ENCODE measurements around the gene FAM181B. TPM values are rescaled to one million over a fixed set of nuclear protein-coding genes. Genes with fewer than 3 reads are reported as not detected.

Gene FAM181B, protein sequence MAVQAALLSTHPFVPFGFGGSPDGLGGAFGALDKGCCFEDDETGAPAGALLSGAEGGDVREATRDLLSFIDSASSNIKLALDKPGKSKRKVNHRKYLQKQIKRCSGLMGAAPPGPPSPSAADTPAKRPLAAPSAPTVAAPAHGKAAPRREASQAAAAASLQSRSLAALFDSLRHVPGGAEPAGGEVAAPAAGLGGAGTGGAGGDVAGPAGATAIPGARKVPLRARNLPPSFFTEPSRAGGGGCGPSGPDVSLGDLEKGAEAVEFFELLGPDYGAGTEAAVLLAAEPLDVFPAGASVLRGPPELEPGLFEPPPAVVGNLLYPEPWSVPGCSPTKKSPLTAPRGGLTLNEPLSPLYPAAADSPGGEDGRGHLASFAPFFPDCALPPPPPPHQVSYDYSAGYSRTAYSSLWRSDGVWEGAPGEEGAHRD
- not detected for total RNA-seq

DNA sequence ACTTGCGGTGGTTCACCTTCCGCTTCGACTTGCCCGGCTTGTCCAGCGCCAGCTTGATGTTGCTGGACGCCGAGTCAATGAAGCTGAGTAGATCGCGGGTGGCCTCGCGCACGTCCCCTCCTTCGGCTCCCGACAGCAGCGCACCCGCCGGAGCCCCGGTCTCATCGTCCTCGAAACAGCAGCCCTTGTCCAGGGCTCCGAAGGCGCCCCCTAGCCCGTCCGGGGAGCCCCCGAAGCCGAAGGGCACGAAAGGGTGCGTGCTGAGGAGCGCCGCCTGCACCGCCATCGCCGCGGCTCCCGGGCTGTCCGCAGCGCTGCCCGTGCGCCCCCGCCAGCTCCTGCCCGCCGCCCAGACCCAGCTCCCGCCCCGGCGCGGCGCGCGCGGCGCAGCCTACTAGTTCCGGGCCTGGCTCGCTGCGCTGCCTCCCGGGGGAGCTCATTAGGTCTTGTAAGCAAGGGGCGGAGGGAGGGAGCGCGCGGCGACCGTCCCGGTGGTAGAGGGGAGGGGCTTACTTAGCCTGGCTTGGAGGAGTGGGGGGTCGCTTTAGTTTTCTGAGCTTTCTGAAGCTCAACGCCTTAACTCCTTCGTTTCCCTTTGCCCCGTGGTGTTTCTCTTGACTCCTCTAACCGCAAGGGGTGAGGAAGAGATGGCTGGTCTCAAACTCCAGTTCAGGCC lies at the start of gene FAM181B:
FAM181B (minus strand) TSS at position 421 of the 676 bp plus-strand sequence; CDS start at position 286, 135 bp downstream.
- H3K9me3 Mint-ChIP-seq: no peaks in the 10 kb centered on the region
- H3K36me3 Mint-ChIP-seq: peaks cover 0 to 13% of the 10 kb centered on the region in 2 donors
- ATAC-seq (peak; percentile 72 to 79), DNase-seq (ENCODE audit: low spot score in 2 of 2) (peak in 1 of 2 donors; percentile 54)
- H3K27ac Mint-ChIP-seq: no peak within 1 kb of the TSS

DNA sequence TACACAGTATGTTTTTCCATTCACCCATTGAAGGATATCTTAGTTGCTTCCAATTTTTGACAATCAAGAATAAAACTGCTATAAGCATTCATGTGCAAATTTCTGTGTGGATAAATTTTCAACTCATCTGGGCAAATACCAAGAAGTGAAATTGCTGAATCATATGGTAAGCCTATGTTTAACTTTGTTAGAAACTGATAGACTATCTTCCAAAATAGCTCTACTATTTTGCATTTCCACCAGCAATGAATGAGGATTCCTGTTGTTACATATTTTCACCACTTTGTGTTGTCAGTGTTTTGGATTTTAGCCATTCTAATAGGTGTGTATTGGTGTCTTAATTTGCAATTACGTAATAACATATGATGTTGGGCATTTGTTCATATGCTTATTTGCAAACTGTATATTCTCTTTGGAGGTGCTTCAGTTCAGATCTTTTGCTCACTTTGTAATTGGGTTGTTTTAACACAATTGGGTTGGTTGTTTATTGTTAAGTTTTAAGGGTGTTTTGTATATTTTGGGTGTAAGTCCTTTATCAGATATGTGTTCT lies 49.2 kb upstream of the FAM181B start:
- no peak for DNase-seq (ENCODE audit: low spot score in 2 of 2)
- no peaks in the 10 kb centered on the region for H3K36me3 Mint-ChIP-seq
- H3K27ac Mint-ChIP-seq: no peak overlapping the region
- ATAC-seq: no peak
- peaks cover 10 to 18% of the 10 kb centered on the region in 2 donors for H3K9me3 Mint-ChIP-seq

DNA sequence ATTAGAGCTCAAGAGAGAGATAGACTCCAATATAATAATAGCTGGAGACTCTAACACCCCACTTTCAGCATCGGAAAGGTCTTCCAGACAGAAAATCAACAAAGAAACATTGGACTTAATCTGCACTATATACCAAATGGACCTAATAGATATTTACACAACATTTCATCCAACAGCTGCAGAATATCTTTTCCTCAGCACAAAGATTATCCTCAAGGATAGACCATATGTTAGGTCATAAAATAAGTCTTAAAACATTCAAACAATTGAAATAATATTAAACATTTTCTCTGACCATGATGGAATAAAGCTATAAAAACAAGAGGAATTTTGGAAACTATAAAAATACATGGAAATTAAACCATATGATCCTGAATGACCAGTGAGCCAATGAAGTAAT lies 45.1 kb upstream of the FAM181B start:
- H3K9me3 Mint-ChIP-seq: peaks cover 18 to 31% of the 10 kb centered on the region in 2 donors
- ATAC-seq (no peak), DNase-seq (ENCODE audit: low spot score in 2 of 2) (no peak)
- H3K27ac Mint-ChIP-seq: no peak overlapping the region
- H3K36me3 Mint-ChIP-seq: peaks cover 9 to 14% of the 10 kb centered on the region in 2 donors

DNA sequence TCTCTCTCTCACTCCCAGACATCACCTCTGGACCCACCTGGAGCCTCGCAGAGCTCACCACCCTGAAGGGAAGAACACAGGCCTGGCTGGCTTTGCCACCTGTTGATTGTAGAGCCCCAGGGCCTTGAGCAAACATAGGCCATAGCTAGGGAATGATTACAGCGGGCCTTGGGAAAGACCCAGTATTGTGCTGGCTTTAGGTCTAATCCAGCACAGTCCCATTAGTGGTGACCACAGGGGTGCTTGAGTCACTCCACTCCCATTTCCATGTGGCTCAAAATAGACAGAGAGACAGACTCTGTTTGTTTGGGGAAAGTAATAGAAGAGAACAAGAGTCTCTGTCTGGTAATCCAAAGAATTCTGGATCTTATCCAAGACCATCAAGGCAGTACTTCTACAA lies 42.7 kb upstream of the FAM181B start:
- H3K9me3 Mint-ChIP-seq: peaks cover 13 to 23% of the 10 kb centered on the region in 2 donors
- H3K36me3 Mint-ChIP-seq: peaks cover 9 to 14% of the 10 kb centered on the region in 2 donors
- no peak overlapping the region for H3K27ac Mint-ChIP-seq
- DNase-seq (ENCODE audit: low spot score in 2 of 2) (no peak), ATAC-seq (no peak)

DNA sequence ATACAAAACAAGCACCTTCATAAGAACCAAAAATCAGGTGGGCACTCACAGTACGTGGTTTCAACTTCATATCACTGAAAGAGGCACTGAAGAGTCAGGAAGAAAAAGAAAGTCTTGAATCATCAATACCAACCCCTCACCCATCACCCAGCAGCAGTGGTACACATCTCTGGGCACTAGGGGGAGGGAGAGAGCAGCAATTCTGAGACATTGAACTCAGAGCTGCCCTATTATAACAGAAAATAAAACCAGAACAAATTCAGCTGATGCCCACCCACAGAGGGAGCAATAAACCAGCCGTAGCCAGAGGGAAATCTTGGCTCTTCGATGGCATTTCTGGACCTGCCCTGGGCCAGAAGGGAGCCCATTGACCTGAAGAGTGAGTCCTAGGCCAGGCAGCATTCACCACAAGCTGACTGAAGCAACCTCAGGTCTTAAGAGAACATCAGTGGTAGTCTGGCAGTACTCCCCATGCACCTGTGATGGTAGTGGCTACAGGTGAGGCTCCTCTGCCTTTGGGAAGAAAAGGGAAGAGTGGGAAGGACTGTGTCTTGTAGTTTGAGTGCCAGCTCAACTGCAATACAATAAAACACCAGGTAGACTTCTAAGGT lies 42.2 kb upstream of the FAM181B start:
- peaks cover 8 to 19% of the 10 kb centered on the region in 2 donors for H3K9me3 Mint-ChIP-seq
- DNase-seq (ENCODE audit: low spot score in 2 of 2): no peak
- ATAC-seq: peak; percentile 68 to 69
- peaks cover 9 to 14% of the 10 kb centered on the region in 2 donors for H3K36me3 Mint-ChIP-seq
- no peak overlapping the region for H3K27ac Mint-ChIP-seq

DNA sequence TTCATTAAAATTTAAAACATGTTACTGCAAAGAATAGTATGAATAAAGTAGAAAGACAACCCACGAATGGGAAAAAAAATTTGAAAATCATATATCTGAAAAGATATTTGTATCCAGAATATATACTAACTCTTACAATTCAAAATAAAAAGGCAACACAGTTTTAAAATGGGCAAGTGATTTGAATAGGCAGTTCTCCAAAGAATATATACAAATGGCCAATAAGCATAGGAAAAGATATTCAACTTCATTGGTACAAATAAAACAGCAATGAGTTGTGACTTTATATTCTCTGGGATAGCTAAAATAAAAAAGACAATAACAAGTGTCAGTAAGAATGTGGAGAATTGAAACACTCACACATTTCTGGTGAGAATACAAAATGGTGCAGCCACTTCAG lies 41.6 kb upstream of the FAM181B start:
- no peak for ATAC-seq
- Mint-ChIP-seq H3K9me3 (peaks cover 8 to 19% of the 10 kb centered on the region in 2 donors), H3K27ac (no peak overlapping the region), H3K36me3 (peaks cover 9 to 14% of the 10 kb centered on the region in 2 donors)
- DNase-seq (ENCODE audit: low spot score in 2 of 2): no peak

DNA sequence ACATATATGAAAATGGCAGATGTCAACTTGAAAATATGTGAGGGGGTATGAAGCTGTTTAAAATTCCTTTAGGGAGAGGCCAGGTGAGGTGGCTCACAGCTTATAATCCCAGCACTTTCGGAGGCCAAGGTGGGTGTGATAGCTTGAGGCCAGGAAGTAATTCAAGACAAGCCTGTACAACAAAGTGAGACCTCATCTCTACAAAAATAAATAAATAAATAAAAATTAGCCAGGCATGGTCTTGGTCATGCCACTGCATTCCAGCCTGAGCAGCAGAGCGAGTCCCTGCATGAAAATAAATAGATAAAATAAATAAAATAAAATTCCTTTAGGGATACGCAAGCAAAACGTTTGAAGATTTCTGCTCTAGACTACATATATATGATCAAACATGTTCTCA lies 38.1 kb upstream of the FAM181B start:
- ATAC-seq: no peak
- Mint-ChIP-seq H3K27ac (no peak overlapping the region), H3K9me3 (peaks cover 1 to 5% of the 10 kb centered on the region in 2 donors), H3K36me3 (peaks cover 3 to 6% of the 10 kb centered on the region in 2 donors)
- DNase-seq (ENCODE audit: low spot score in 2 of 2): no peak

DNA sequence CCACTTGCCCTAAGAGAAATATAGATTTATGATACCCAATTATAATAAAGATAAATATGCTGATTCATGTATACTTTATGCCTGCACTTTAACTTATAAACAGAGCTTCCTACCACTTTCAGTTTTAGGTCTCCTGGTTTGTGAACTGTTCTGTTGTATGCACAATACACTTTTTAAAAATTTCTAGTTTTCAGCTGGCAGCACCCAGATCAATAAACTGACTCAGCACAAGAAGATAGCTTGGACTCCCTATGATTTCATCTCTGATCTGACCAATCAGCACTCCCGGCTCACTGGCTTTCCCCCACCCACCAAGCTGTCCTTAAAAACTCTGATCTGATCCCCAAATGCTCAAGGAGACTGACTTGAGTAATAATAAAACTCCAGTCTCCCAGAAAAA lies 33.5 kb upstream of the FAM181B start:
- H3K9me3 Mint-ChIP-seq: no peaks in the 10 kb centered on the region

DNA sequence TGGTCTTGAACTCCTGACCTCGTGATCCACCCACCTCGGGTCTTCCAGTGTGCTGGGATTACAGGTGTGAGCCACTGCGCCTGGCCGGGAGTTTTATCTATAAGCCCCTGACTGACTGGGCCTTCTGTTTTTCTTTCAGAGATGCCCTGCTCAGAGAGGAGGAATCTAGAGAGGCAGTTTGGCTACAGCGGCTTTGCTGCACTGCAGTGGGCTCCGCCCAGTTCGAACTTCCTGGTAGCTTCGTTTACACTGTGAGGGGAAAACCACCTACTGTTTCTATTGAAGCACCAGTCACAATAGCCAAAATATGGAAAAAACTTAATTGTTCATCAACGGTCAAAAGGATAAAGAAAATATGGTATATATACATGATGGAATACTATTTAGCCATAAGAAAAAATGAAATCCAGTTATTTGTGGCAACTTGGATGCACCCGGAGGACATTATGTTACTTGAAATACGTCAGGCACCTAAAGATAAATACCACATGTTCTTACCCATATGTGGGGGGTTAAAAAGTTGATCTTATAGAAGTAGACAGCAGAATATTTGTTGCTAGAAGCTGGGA lies 31.9 kb upstream of the FAM181B start:
- no peak overlapping the region for H3K27ac Mint-ChIP-seq
- DNase-seq (ENCODE audit: low spot score in 2 of 2) (no peak), ATAC-seq (no peak)
- no peaks in the 10 kb centered on the region for H3K36me3 Mint-ChIP-seq
- H3K9me3 Mint-ChIP-seq: no peaks in the 10 kb centered on the region

More for the DNA sequence above, 33.5 kb upstream of the FAM181B start:
- no peak for DNase-seq (ENCODE audit: low spot score in 2 of 2)
- peak in 1 of 2 donors; percentile 41 for ATAC-seq
- Mint-ChIP-seq H3K27ac (no peak overlapping the region), H3K36me3 (no peaks in the 10 kb centered on the region)

DNA sequence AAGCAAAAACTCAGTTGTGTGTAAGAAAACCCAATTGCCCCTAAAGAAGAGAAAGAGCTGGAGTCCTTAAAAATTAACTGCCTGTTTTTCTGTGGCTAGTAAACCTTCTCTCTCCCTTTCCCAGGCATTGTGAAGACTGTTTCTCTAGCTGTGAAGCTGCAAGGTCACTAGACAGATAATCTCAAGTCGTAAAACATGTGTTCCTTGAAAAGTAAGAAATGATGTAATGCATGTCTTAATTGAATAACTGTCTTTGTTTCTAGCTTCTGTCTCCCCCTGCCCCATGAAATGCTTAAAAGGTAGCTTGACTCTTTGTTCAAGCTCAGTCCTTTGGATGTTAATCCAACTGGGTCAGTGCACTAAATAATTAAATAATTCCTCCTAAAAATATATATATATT lies 29.5 kb upstream of the FAM181B start:
- ATAC-seq (no peak), DNase-seq (ENCODE audit: low spot score in 2 of 2) (no peak)
- Mint-ChIP-seq H3K36me3 (no peaks in the 10 kb centered on the region), H3K9me3 (no peaks in the 10 kb centered on the region), H3K27ac (no peak overlapping the region)

DNA sequence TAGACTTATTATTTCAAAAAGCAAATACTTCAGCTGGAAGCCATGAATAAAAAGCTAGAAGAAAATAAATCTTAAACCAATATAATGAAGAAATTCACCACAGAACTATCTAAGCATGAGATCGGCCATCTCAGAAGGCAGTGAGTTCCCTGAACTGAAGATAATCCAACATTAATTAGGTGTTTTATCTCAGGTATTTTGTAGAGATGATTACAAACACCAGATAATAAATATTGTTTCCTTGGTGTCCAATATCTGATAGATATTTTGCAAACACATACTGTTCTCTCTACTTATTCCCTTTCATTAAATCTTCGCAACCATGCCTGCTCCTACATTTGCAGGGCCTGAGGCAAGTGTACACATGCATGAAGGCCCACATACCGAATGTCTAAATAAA lies 26.0 kb upstream of the FAM181B start:
- DNase-seq (ENCODE audit: low spot score in 2 of 2) (no peak), ATAC-seq (no peak)
- Mint-ChIP-seq H3K27ac (no peak overlapping the region), H3K36me3 (no peaks in the 10 kb centered on the region), H3K9me3 (no peaks in the 10 kb centered on the region)

DNA sequence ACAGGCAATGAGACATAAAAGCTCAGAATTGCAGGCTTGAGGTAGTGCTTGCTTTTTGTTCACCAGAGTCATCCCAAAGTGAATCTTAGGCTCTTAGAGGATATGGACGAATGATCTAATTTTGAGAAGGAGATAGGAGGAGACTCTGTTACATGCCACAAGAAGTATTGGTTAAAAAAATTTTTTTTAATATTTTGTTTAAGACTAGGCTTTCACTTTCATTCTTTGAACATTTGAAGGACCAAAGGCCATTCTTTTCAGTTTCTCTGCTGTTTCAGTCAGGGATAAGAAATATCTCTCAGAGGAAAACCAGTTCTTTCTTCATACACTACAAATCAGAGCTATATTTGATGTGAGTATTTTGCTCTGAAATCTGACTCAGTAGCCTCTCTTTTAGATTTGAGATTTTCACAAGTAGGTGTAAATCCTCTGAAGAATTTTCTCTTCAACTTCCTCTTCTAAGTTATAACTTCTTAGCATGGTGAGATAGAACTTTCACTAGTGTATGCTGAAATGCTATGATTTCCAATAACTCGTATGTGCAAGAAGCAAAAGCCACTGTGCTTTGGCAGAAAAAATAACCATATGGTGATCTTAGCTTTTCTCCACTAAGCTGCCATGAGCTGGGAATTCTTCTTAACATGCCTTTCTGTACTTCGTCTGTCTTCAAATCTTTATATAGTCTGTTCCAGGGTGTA lies 24.1 kb upstream of the FAM181B start:
- peak overlapping the region in 1 of 2 donors; percentile 76 for H3K27ac Mint-ChIP-seq
- DNase-seq (ENCODE audit: low spot score in 2 of 2) (no peak), ATAC-seq (peak in 1 of 2 donors; percentile 22)
- no peaks in the 10 kb centered on the region for H3K9me3 Mint-ChIP-seq
- no peaks in the 10 kb centered on the region for H3K36me3 Mint-ChIP-seq

DNA sequence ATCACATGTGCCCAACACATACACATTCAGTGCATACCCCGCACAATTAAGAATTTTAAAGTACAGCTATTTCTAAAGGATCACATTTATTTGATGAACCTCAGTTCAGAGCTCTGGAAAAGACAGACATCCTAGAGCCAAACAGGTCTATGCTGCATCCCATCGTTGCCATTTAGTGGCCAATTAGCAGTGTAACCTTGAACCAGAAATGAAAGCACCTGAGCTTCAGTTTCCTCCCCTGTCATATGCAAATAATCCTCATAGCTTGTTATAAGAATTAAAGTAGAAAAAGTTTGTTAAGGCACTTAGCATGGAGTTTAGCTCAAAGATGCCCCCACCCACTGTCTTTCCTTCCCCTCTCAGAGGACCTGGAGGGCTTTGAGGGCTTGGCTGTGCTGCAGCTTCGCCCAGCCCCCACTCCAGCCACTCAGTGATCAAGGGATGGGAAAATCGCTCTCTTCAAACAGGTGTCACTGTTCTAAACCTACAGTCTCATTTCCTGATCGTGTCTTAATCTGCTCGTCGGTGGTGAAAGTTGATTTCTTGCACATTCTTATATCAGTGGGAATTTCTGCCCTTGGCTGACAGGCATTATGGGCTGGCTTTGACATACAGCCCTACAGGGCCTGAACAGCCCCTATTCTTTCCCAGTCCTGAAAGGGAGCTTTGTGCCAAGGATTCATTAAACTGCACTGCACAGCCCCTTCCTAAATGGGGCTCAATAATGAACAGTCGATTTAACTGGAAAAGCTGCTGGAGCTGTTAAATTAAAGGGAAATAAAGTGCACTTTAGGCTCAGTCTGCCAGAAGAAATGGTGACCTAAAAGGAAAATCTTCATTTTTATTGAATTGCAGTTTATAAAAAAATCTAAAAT lies 23.3 kb upstream of the FAM181B start:
- Mint-ChIP-seq H3K9me3 (no peaks in the 10 kb centered on the region), H3K36me3 (no peaks in the 10 kb centered on the region), H3K27ac (peak overlapping the region; percentile 31 to 76)
- DNase-seq (ENCODE audit: low spot score in 2 of 2) (no peak), ATAC-seq (peak; percentile 45 to 54)

DNA sequence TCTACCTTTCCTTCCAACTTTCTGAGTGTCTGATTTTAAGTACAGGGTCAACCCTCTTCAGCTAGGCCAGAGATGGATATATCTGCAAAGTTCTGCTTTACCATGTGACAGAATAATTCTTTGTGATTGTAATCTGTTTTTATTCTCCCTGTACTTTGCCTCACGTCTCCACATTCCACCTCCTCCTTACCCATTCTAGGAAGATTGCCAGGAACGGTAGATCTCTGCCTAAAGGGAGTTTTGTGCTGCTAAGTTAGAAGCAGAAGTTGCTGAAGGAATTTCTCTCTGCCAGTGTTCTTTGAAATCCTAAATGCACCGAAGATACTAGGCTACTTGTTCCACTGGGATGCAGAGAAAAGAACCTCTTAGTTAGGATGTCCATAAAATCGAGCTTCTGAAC lies 20.7 kb upstream of the FAM181B start:
- Mint-ChIP-seq H3K36me3 (no peaks in the 10 kb centered on the region), H3K27ac (no peak overlapping the region), H3K9me3 (no peaks in the 10 kb centered on the region)
- ATAC-seq: no peak
- DNase-seq (ENCODE audit: low spot score in 2 of 2): no peak

DNA sequence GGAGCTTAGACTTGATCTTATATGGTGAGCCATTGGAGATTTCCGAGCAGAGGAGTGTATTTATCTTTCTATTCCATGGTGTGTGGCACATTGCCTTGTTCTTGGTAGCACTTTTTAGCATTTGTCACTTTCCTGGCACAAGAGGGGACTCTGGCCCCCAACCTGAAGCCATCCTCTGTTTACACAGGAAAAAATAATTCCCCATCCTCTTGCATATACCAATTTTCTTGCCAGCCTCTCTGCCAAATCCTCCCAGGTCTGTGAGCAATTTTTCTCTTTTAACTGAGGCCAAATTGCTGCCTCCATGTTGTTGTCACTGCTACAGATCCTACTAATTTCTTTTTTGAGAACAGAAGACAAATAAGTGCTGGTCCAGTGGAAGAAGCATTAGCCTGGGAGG lies 20.3 kb upstream of the FAM181B start:
- DNase-seq (ENCODE audit: low spot score in 2 of 2) (no peak), ATAC-seq (no peak)
- Mint-ChIP-seq H3K27ac (no peak overlapping the region), H3K36me3 (no peaks in the 10 kb centered on the region), H3K9me3 (no peaks in the 10 kb centered on the region)

All from activated naive CD4-positive, alpha-beta T cell treated with anti-CD3 and anti-CD28 coated beads, Interleukin-2, amount 50 U/mL, for 72 hours (primary cell).